ENCODE data around the gene TACC2. TPM values are rescaled to one million over a fixed set of nuclear protein-coding genes. Genes with fewer than 3 reads are reported as not detected.

Gene TACC2
- total RNA-seq, 4 donors from 2014 or later: 105 to 334 (median 235) TPM

DNA sequence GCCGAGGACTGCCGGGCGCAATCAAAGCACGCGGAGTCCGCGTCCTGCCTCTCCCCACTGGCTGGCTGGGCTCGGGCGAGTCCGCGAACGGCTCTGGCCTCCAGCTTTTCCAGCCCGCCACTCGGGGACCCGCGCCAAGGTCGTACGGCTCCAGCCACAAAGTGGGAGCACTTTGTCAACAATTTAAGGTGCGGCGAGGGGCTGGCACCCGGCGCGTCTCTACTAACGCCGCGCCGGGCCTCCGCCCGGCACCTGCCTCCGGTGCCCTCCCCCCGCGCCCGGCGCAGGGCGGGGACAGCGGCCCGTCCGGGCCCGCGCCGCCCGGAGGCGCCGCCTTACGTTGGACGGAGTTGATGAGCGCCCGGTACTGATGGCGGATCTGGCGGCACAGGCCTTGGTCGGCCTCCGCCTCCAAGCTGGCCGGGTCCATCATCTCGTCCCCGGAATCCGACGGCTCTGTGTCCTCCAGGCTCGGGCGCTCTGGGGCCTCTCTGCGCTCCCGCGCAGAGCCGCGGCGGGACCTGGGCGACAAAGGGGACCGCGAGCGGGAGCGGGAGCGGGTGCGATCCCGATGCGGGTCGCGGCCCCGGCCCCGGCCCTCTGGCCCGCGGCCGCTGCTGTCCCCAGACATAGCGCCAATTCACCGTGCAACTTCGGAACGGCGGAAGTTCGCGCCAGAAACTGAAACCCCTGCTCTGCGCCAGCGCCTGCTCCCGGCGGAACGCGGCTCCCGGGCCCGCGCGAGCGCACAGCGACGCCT is 14.2 kb upstream of the TACC2 start, which contains the start of gene NSMCE4A:
Gene NSMCE4A (minus strand): TSS at position 683 of the 760 bp plus-strand sequence. CDS start 52 bp downstream, at position 631.
- Histone ChIP-seq H3K4me1 (peaks cover 16 to 19% of the 10 kb centered on the region in 2 donors), H3K4me3 (peak within 1 kb of the TSS; percentile 71 to 91 (median 81)), H3K27ac (peak within 1 kb of the TSS; percentile 94 to 99 (median 96)), H3K27me3 (no peaks in the 10 kb centered on the region), H3K36me3 (peaks cover 0 to 11% of the 10 kb centered on the region in 2 donors), H3K9me3 (no peaks in the 10 kb centered on the region)
- TF ChIP-seq CTCF (IDR thresholded peaks at IDR 0.05 in 4 of 5, conservative IDR thresholded peaks at IDR 0.05 in 1 of 5) (peak in 4 of 5 experiments; percentile 66 to 80 (median 68)), POLR2A (IDR thresholded peaks at IDR 0.05) (peak; percentile 87 to 92)
- intact Hi-C loops (cut with DNase I; ENCODE audit: low total_unique reads) (loop anchor here (1.0 to 5.0 kb wide), 4 partner anchors 46 to 140 kb away; partner anchors contain the start of gene ATE1), in situ Hi-C loops (cut with MboI; ENCODE audit: low sequenced_read_pairs in 4 of 4) (no loop called here)
- DNase-seq: peak; percentile 68 to 77
- peak; percentile 88 to 89 for ATAC-seq

- Histone ChIP-seq H3K27me3 (no peaks in the 10 kb centered on the region), H3K4me3 (peak overlapping the region; percentile 71 to 91 (median 81)), H3K27ac (peak overlapping the region; percentile 94 to 99 (median 96)), H3K36me3 (peaks cover 0 to 5% of the 10 kb centered on the region in 2 donors), H3K4me1 (peaks cover 16 to 19% of the 10 kb centered on the region in 2 donors), H3K9me3 (no peaks in the 10 kb centered on the region)
- peak; percentile 7 to 29 for ATAC-seq
- intact Hi-C loops (cut with DNase I; ENCODE audit: low total_unique reads): loop anchor here (2.0 to 5.0 kb wide), 3 partner anchors 67 to 139 kb away; no protein-coding TSS in a partner anchor
- TF ChIP-seq POLR2A (IDR thresholded peaks at IDR 0.05): no peak
- peak in 2 of 5 experiments; percentile 20 to 63 for TF ChIP-seq CTCF (IDR thresholded peaks at IDR 0.05 in 4 of 5, conservative IDR thresholded peaks at IDR 0.05 in 1 of 5)
- DNase-seq: no peak
- in situ Hi-C loops (cut with MboI; ENCODE audit: low sequenced_read_pairs in 4 of 4): no loop called here
Observed at GRCh38 chr10:121975295-121976086, 13.5 kb upstream of the TACC2 start.

DNA sequence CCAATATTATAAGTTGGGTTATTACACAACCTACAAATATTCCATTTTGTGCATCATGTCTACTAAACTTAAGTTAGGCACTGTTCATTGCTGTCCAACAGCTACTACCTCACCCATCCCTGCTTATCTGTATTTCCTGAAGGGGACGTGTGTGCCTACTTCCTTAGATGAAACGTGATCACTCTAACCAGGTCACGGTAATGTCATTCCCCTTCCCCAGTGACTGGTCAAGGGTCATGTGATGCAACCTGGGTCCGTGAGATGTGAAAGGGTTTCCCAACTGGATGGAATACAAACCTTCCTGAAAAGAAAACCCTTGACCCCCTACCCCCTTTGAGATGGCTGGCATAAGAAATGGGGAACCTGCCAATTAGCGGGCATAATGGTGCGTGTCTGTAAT is 12.4 kb upstream of the TACC2 start:
- in situ Hi-C loops (cut with MboI; ENCODE audit: low sequenced_read_pairs in 4 of 4): no loop called here

More for the DNA sequence above, 12.4 kb upstream of the TACC2 start:
- Histone ChIP-seq H3K4me3 (no peak overlapping the region), H3K27me3 (no peaks in the 10 kb centered on the region), H3K9me3 (no peaks in the 10 kb centered on the region), H3K27ac (no peak overlapping the region), H3K4me1 (peaks cover 16 to 19% of the 10 kb centered on the region in 2 donors), H3K36me3 (no peaks in the 10 kb centered on the region)
- ATAC-seq: no peak
- no peak for DNase-seq
- TF ChIP-seq CTCF (IDR thresholded peaks at IDR 0.05 in 4 of 5, conservative IDR thresholded peaks at IDR 0.05 in 1 of 5) (no peak), POLR2A (IDR thresholded peaks at IDR 0.05) (no peak)
- intact Hi-C loops (cut with DNase I; ENCODE audit: low total_unique reads): loop anchor here (5.0 kb wide), 1 partner anchor 66 kb away; no protein-coding TSS in a partner anchor

All from gastrocnemius medialis (tissue), 4 donors.